C4-2B (cell line): ENCODE results near the gene GPR108.
A peak's percentile ranks its signal among the peaks of the same experiment; 100 is the strongest.
"Not testable (repeated sequence)": the region's sequence is repeated elsewhere in the genome, so short reads cannot be mapped to it uniquely, and the experiment has no call there.

Experiments
- H3K27ac ChIP-seq: fragments of 450-650 bp; 2 replicates; pipeline ENCODE4 v1.5.1; 2017
- CTCF ChIP-seq: fragments of 450-650 bp; conservative IDR thresholded peaks from 2 replicates; pipeline ENCODE4 v1.5.1; 2017; ENCODE audit warnings: mild to moderate bottlenecking
- ZFX ChIP-seq: fragments of 450-650 bp; IDR thresholded peaks from 2 replicates; pipeline ENCODE4 v1.6.1; 2017

GPR108 gene

GRCh38 chr19:6773323-6773931 is 36.0 kb upstream of the GPR108 start:
- no peak for TF ChIP-seq CTCF
- H3K27ac ChIP-seq = no peak overlapping the region

- TF ChIP-seq ZFX = no peak
- no peak overlapping the region for H3K27ac ChIP-seq
Measured at GRCh38 chr19:6772866-6773322, 35.5 kb upstream of the GPR108 start.

GRCh38 chr19:6772028-6772865 is 34.9 kb upstream of the GPR108 start, which contains the start of gene VAV1:
TSS of gene VAV1 (plus strand) at chr19:6772708. CDS start at chr19:6772808, 100 bp downstream.
- no peak within 1 kb of the TSS for H3K27ac ChIP-seq
- TF ChIP-seq CTCF (no peak), ZFX (no peak)

- not testable (repeated sequence) for H3K27ac ChIP-seq
Measured at GRCh38 chr19:6771648-6772027, 34.3 kb upstream of the GPR108 start.

- TF ChIP-seq ZFX (no peak), CTCF (no peak; the same call in 1 of the 2 replicates)
- H3K27ac ChIP-seq = no peak overlapping the region
Measured at GRCh38 chr19:6769006-6769619, 31.7 kb upstream of the GPR108 start.

- TF ChIP-seq CTCF = no peak
- TF ChIP-seq ZFX = no peak
- H3K27ac ChIP-seq = no peak overlapping the region
Measured at GRCh38 chr19:6768236-6768785, 30.9 kb upstream of the GPR108 start.

GRCh38 chr19:6767357-6768235 is 30.2 kb upstream of the GPR108 start, which contains the start of gene SH2D3A:
TSS of gene SH2D3A (minus strand) at chr19:6767435. CDS start at chr19:6763748, 3,687 bp downstream.
- peak within 1 kb of the TSS; percentile 20; the same call in 1 of the 2 replicates for H3K27ac ChIP-seq
- TF ChIP-seq CTCF (no peak), ZFX (no peak)
